Gastrocnemius medialis (tissue), 4 donors: ENCODE measurements around the gene CPXM2.

Source experiments
- POLR2A ChIP-seq, 2 donors: fragments of 450-650 bp; IDR thresholded peaks; one replicate each; pipeline ENCODE4 v1.6.1; 2017; ENCODE audit warnings: antibody characterized with exemption in 2 of 2, mild to moderate bottlenecking in 2 of 2, moderate library complexity in 2 of 2
- TF ChIP-seq, protein P1 (sequence below), 5 experiments: fragments of 450-650 bp in 3 of 5; fragments of 200-600 bp in 2 of 5; sonication (generic) in 2 of 5; IDR thresholded peaks in 4 of 5; conservative IDR thresholded peaks in 1 of 5; 1 replicate in 4 of 5; 2 replicates in 1 of 5; pipeline ENCODE4 v1.5.1; 2016 to 2019; ENCODE audit warnings: antibody characterized with exemption in 5 of 5, mild to moderate bottlenecking in 3 of 5, moderate library complexity in 3 of 5

DNA sequence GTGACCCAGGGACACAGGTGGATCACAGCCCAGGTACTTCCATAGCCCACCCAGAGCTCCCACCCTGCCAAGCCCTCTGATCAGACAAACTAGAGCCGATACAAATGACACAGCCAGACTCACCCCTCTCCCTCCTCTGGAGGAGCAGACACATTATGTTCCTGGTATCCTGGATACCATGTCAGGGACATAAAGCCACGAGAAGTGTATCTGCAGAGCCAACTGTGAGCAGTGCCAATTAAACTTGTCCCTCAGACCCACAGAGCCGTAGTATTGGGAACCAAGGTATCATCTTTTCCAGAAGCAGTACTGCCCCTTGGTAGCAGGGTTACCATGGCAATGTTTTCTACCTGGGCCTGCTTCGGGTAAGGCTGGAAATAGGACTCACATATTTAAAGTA is 47.3 kb upstream of the CPXM2 start:
- TF ChIP-seq, protein P1, sequence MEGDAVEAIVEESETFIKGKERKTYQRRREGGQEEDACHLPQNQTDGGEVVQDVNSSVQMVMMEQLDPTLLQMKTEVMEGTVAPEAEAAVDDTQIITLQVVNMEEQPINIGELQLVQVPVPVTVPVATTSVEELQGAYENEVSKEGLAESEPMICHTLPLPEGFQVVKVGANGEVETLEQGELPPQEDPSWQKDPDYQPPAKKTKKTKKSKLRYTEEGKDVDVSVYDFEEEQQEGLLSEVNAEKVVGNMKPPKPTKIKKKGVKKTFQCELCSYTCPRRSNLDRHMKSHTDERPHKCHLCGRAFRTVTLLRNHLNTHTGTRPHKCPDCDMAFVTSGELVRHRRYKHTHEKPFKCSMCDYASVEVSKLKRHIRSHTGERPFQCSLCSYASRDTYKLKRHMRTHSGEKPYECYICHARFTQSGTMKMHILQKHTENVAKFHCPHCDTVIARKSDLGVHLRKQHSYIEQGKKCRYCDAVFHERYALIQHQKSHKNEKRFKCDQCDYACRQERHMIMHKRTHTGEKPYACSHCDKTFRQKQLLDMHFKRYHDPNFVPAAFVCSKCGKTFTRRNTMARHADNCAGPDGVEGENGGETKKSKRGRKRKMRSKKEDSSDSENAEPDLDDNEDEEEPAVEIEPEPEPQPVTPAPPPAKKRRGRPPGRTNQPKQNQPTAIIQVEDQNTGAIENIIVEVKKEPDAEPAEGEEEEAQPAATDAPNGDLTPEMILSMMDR (IDR thresholded peaks at IDR 0.05 in 4 of 5, conservative IDR thresholded peaks at IDR 0.05 in 1 of 5), result no peak
- no peak for TF ChIP-seq POLR2A (IDR thresholded peaks at IDR 0.05)
